Measurements from ENCODE around the gene PLCB1. TPM values are rescaled to one million over a fixed set of nuclear protein-coding genes. Genes with fewer than 3 reads are reported as not detected.

Gene PLCB1
- total and polyA plus RNA-seq, 2 experiments from 2014 or later, result 8.0 to 17.6 TPM

DNA sequence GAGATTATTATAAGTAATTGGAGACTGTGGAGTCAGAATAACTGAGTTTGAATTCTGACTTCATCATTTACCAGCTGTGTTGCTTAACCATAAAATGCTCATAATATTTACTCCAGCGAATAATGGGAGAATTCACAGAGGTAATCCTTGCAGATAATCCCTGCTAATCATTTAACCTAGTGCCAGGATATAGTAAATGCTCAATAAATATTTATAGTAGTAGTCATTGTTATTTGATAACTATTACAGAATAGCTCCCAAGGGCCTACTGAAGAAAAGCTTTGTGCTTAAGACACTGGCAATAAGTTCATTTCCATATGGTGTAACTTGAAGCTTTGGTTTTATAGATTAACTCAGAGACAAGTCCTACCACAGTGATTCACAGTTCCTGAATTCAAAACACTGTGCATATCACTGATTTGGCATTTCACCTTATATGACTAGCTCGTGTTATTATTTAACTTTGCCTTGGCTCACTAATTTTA lies 728.0 kb downstream of the PLCB1 start:
- Histone ChIP-seq H3K4me3 (no peak overlapping the region), H3K27me3 (no peaks in the 10 kb centered on the region), H3K27ac (no peak overlapping the region), H3K4me1 (ENCODE audit: low read depth) (peaks cover 3% of the 10 kb centered on the region), H3K36me3 (no peaks in the 10 kb centered on the region), H3K9me3 (ENCODE audit: low read depth) (no peaks in the 10 kb centered on the region)
- peak in 1 of 2 donors; percentile 74 for DNase-seq (ENCODE audit: low read depth in 1 of 2, low spot score in 1 of 2)
- TF ChIP-seq, protein P1, sequence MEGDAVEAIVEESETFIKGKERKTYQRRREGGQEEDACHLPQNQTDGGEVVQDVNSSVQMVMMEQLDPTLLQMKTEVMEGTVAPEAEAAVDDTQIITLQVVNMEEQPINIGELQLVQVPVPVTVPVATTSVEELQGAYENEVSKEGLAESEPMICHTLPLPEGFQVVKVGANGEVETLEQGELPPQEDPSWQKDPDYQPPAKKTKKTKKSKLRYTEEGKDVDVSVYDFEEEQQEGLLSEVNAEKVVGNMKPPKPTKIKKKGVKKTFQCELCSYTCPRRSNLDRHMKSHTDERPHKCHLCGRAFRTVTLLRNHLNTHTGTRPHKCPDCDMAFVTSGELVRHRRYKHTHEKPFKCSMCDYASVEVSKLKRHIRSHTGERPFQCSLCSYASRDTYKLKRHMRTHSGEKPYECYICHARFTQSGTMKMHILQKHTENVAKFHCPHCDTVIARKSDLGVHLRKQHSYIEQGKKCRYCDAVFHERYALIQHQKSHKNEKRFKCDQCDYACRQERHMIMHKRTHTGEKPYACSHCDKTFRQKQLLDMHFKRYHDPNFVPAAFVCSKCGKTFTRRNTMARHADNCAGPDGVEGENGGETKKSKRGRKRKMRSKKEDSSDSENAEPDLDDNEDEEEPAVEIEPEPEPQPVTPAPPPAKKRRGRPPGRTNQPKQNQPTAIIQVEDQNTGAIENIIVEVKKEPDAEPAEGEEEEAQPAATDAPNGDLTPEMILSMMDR (IDR thresholded peaks at IDR 0.05; ENCODE audit: low read depth, low read length), result no peak

GRCh38 chr20:8862092-8862491 lies 730.0 kb downstream of the PLCB1 start:
- Histone ChIP-seq H3K4me3 (no peak overlapping the region), H3K9me3 (ENCODE audit: low read depth) (no peaks in the 10 kb centered on the region), H3K27ac (no peak overlapping the region), H3K36me3 (no peaks in the 10 kb centered on the region), H3K4me1 (ENCODE audit: low read depth) (no peaks in the 10 kb centered on the region), H3K27me3 (no peaks in the 10 kb centered on the region)
- no peak for DNase-seq (ENCODE audit: low read depth in 1 of 2, low spot score in 1 of 2)
- TF ChIP-seq, protein P1 (IDR thresholded peaks at IDR 0.05; ENCODE audit: low read depth, low read length), result no peak

- Histone ChIP-seq H3K27ac (no peak overlapping the region), H3K9me3 (ENCODE audit: low read depth) (no peaks in the 10 kb centered on the region), H3K27me3 (no peaks in the 10 kb centered on the region), H3K4me1 (ENCODE audit: low read depth) (peaks cover 5% of the 10 kb centered on the region), H3K4me3 (no peak overlapping the region), H3K36me3 (no peaks in the 10 kb centered on the region)
- DNase-seq (ENCODE audit: low read depth in 1 of 2, low spot score in 1 of 2), result no peak
- TF ChIP-seq, protein P1 (IDR thresholded peaks at IDR 0.05; ENCODE audit: low read depth, low read length), result no peak
Measured at GRCh38 chr20:8865636-8866035, 733.6 kb downstream of the PLCB1 start.

- Histone ChIP-seq H3K27me3 (no peaks in the 10 kb centered on the region), H3K4me1 (ENCODE audit: low read depth) (peaks cover 5% of the 10 kb centered on the region)
Measured at GRCh38 chr20:8867038-8867740, 735.1 kb downstream of the PLCB1 start.

GRCh38 chr20:8870652-8871051 lies 738.6 kb downstream of the PLCB1 start:
- H3K4me3 ChIP-seq, result no peak overlapping the region
- DNase-seq (ENCODE audit: low read depth in 1 of 2, low spot score in 1 of 2), result no peak
- TF ChIP-seq, protein P1 (IDR thresholded peaks at IDR 0.05; ENCODE audit: low read depth, low read length), result no peak
- no peaks in the 10 kb centered on the region for H3K9me3 ChIP-seq (ENCODE audit: low read depth)
- H3K4me1 ChIP-seq (ENCODE audit: low read depth), result peaks cover 5% of the 10 kb centered on the region
- H3K36me3 ChIP-seq, result no peaks in the 10 kb centered on the region
- no peaks in the 10 kb centered on the region for H3K27me3 ChIP-seq
- H3K27ac ChIP-seq, result no peak overlapping the region

More at GRCh38 chr20:8867038-8867740, 735.1 kb downstream of the PLCB1 start:
- H3K9me3 ChIP-seq (ENCODE audit: low read depth), result no peaks in the 10 kb centered on the region
- no peaks in the 10 kb centered on the region for H3K36me3 ChIP-seq
- TF ChIP-seq, protein P1 (IDR thresholded peaks at IDR 0.05; ENCODE audit: low read depth, low read length), result no peak
- no peak for DNase-seq (ENCODE audit: low read depth in 1 of 2, low spot score in 1 of 2)
- no peak overlapping the region for H3K4me3 ChIP-seq
- H3K27ac ChIP-seq, result no peak overlapping the region
